Superior temporal gyrus (tissue), 1 donor: ENCODE results near the gene PNMA6E.
"Not testable (repeated sequence)": the region's sequence is repeated elsewhere in the genome, so short reads cannot be mapped to it uniquely, and the experiment has no call there.

Source experiments
- DNase-seq: peaks from one replicate; pipeline ENCODE4 v3.0.0-alpha.2; 2016; ENCODE audit errors: extremely low spot score

Gene PNMA6E

DNA sequence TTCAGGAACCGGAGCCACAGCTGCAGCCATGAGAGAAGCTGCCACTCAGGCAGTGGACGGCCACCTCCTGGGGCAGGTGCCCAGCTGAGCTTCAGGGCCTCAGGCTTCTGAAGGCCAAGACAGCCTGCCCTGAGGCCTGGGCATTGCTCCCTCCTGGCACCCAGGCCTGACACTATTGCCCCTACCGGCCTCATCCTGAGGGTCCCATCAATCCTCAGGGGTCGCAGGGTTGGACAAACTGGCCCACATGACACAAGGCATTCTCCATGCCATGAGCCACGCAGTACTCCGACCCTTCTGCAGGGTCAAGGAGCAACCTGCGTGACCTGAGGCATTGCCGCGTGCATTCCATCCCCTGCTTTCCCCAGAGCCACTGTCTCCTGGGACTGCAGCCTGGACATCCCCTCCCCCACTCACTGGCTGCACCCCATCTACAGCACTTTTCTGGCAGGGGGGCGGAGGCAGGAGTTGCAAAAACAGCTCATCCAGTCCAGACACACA is 7.1 kb upstream of the PNMA6E start:
- DNase-seq, result no peak

DNA sequence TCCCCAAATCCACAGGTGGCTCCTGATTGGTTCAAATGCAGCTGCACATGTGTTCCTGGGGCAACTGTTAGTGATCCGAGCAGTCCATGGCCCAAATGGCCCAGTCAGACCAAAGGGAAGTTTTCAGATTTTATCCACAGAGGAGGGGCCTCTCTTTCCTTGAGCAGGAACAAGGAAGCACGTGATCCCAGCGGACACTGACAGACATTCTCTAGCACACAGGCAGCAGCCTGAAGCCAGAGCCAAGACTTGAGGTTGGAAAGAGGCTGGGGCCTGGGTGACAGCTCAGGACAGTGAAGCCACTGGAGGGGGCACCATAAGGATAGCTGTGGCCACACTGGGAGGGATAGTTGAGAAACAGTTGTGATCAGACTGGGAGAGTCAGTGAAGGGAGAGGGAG is 6.6 kb upstream of the PNMA6E start:
- DNase-seq, result no peak

DNA sequence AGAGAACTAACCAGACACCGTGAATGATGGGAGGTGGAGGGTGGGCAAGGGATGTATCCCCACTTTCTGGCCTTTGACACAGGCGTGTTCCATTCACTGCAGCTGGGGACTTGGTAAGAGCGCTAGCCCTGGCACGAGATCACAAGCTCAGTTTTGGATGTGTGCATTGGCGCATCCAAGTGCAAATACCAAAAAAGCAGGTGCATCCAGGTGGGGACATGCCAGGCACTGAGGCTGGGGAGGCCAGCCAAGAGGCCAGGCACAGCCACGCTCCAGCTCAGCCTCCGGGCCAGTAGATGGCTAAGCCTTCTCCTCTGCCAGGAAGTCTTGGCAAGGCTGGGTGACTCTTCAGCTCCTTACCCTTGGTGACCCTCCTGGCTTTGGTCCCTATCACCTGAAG is 5.8 kb upstream of the PNMA6E start:
- DNase-seq, result no peak

GRCh38 chrX:153406011-153406410 is 4.9 kb upstream of the PNMA6E start:
- DNase-seq, result no peak

DNA sequence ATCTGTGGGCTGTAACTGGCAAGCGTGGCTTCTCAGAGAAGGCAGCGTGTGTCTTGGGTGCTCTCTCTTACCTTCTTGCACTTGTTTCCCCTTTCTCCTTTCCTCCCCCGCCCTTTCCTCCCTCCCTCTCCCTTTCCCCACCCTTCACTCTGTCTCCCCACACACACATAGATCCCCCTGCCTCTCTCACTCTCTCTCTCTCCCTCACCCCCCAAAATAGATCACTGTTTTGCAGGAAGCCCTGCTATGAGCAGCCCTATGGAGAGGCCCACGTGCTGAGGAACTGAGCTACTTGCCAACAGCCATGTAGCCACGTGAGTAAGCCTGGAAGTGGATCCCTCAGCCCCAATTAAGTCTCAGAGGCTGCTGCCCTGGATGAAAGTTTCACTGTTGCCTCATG is 4.3 kb upstream of the PNMA6E start:
- no peak for DNase-seq

DNA sequence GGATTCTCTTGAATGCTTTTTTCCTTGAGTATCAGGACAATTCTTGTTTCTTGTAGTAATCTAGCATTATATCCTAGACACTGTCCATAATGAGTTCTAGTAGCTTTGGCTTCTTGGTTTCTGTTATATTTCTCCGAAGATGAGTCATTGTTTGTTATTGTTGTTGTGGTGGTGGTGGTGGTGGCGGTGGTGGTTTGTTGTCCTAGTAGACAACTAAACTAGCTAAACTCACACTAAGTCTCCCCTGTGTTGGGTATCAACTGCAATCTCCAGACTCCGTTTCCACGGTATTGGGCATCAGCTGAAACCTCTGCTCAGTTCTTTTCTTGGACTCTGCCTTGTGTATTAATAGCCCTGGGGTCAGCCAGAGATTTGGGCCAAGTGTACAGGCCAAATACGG is 3.2 kb upstream of the PNMA6E start:
- DNase-seq, result not testable (repeated sequence)

- DNase-seq, result no peak
Observed at GRCh38 chrX:153400146-153401132, 711 bp downstream of the PNMA6E start.

DNA sequence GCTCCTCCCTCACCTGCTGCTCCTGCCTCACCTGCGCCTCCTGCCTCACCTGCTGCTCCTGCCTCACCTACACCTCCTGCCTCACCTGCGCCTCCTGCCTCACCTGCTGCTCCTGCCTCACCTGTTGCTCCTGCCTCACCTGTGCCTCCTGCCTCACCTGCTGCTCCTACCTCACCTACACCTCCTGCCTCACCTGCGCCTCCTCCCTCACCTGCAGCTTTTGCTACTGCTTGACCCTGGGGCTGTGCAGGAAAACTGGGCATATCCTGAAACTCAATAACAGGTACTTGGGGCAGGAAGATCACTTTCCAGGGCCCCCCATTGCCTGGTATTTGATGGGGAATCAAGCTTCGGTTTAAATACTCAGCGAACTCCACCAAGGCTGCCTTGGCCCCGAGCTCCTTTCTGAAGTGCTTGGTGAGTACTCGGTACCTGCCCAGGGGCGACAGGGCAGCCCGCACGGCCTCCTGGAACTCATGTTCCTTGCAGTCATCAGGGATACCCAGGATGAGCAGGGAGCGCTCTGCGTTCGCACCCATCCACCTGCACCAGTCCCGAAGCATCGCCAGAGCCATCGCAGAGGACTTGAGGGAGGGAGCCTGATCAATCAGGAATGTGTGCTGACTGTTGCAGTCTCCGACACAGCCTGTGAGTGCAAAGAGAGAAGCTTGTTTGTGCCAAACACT is 2.7 kb downstream of the PNMA6E start:
- no peak for DNase-seq

DNA sequence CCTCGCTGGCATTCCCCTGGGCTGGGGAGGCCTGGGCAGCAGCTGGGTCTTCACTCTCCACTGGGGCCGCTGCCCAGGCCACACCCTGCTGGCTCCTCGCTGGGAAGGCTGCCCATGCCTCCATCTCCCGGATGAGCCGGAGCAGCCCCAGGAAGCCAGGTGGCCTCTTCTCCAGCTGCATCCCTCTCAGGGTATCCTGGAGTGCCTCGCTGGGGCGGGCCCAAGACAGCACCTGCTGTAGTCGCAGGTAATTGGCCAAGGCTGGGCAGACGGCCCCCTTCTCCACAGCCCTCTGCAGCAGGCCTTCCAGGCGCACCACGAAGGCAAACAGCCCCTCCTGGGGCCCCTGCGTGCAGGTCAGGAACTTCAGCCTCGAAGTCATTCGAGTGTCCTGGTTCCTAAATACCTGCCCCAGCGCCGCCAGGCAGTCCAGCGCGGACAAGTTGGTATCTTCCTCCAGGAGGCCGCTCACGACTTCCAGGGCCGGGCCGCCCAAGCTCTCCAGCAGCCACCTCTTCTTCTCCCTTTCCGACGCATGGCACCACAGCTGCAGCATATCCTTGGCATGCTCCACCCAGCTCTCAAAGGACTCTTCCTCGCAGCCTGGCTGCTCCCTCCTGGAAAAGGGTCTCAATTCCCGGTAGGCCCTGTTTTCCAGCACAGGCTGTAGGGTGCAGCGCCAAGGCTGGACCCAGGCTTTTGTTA is 3.7 kb downstream of the PNMA6E start:
- no peak for DNase-seq

DNA sequence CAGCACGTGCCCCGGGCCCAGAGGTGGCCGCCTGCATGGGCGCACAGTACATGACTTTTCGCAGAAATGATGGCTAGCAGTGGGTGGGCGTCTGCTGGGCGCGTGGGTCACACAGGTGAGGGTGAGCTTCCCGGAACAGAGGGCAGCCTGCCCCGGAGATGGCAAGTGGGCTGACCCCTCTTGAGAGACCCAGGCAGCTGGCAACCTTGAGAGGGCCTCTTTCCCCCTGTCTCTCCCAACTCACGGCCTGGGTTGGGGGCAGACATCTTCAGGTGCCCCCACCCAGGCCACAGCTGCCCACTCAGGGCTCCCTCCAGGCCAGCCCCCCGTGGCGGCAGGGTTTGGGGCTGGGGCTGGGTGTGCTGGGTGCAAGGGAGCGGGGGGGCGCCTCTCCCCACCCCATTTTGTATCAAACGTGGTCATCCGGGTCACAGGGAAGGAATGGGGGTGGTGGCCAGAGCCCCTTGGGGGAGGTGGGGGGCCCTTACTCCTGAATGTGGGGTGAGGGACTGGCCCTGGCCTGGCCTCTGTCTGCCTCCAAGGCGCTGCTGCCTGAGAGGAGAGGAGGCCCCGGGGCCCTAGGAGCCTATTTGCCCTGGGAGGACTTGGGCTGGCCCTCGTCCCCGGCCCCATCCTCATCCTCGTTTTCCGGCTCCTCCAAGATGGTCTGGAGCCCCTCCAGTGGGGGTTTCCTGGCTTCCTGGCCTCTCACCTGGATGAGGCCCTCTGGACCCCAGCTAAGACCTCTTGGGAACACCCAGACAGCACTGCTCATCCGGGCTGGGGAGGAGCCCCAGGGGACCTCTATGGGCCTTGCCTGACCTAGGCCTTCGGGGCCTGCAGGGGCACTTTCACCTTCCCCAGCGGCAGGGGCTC is 4.6 kb downstream of the PNMA6E start:
- no peak for DNase-seq

GRCh38 chrX:153395613-153396319 is 5.4 kb downstream of the PNMA6E start:
- DNase-seq, result no peak

- DNase-seq, result no peak
Observed at GRCh38 chrX:153394612-153395011, 6.5 kb downstream of the PNMA6E start.

- DNase-seq, result no peak
Observed at GRCh38 chrX:153392642-153393321, 8.4 kb downstream of the PNMA6E start.

DNA sequence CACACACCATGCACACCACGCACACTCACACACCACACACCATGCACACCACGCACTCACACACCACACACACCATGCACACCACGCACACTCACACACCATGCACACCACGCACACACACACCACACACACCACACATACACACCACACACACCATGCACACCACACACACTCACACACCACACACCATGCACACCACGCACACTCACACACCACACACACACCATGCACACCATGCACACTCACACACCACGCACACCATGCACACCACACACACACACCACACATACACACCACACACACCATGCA is 11.7 kb downstream of the PNMA6E start:
- DNase-seq, result not testable (repeated sequence)

GRCh38 chrX:153388722-153389459 is 12.3 kb downstream of the PNMA6E start:
- DNase-seq, result no peak

DNA sequence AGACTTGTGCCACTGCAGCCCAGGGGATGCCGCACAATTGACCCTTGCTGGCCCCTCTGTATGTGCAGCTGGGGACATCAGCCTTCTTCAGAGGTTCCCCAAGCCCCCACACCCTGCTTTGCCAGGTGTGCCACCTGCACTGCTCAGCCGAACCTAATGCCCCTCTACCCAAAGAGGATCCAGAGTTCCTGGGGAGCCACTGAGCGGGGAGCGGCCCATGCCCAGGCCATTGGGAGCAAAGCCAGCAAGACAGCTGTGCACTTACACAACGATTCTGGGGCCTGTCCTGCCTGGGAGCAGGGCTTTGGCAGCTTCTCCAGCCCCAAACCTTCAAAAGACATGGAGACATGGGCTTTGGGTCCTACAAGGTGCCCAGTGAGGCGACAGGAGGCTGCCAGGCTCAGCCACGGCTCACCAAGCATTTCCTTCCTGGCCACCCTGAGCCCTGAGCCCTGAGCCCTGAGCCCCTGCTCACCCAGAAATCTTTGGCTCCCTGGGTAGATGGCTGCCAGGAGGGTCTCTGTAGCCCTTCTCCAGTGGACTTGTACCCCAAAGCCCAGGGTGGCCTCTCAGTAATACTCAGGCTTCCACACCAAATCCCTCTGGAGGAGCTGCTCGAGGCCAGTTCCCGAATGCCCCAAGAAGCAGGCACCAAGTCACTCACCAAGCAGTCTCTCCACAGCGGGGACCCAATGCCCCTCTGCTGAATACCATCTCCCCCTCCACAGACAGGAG is 13.0 kb downstream of the PNMA6E start:
- no peak for DNase-seq

DNA sequence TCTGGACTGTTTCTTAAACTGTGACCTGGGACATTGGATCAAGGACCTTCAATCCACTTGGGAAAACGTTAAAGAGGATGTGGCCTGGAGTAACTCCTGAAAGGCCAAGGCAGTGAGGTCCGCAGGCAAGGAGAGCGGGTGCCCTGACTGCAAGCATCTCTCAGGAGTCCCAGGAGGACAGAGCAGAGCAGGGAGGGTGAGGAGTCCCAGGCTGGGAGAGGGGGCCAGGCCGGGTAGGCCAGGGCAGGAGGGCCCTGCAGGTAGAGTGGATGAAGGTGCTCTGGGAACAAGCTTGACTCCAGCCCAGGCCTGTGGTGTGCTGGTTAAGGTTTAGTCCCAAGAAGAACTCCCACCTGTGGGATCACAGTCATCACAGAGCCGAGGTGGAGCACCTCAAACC is 13.8 kb downstream of the PNMA6E start:
- no peak for DNase-seq

DNA sequence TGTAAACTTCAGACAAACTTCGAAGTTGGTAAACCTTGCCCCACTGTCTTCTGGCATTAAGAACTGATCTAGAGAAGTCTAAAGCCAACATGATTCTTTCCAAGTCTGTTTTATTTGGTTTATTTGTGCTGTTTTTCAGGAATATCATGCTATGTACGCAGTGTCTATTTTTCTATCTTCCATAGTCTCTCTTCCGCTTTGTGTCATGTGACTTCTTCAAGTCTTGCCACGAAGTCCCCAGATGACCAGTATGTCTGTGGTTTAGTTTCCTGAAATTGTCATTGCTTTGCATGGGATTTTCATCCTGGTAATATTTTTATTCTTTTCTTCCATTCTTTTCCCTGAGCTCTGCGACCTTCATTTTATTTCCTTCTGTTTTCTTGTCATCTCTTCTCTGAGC is 15.1 kb downstream of the PNMA6E start:
- no peak for DNase-seq

- DNase-seq, result not testable (repeated sequence)
Observed at GRCh38 chrX:153384973-153385372, 16.2 kb downstream of the PNMA6E start.
